Measurements from ENCODE around the gene GRID2. TPM values are rescaled to one million over a fixed set of nuclear protein-coding genes. Genes with fewer than 3 reads are reported as not detected.

GRID2 gene
- total RNA-seq, 1 donor from 2014 or later: not detected

GRCh38 chr4:93749292-93749761, 1445.6 kb downstream of the GRID2 start:
- Histone ChIP-seq H3K4me1 (no peaks in the 10 kb centered on the region), H3K9me3 (no peaks in the 10 kb centered on the region), H3K36me3 (no peaks in the 10 kb centered on the region), H3K27me3 (no peaks in the 10 kb centered on the region), H3K27ac (no peak overlapping the region), H3K4me3 (no peak overlapping the region)
- intact Hi-C loops (cut with DNase I): no loop called here
- no peak for TF ChIP-seq CTCF (IDR thresholded peaks at IDR 0.05)
- no peak for TF ChIP-seq POLR2AphosphoS5 (IDR thresholded peaks at IDR 0.05; ENCODE audit: insufficient read depth in 1 of 2, low read depth in 1 of 2)
- TF ChIP-seq POLR2A (IDR thresholded peaks at IDR 0.05): no peak
- DNase-seq (ENCODE audit: extremely low spot score in 2 of 2): no peak

GRCh38 chr4:93751411-93751810, 1447.6 kb downstream of the GRID2 start:
- Histone ChIP-seq H3K9me3 (no peaks in the 10 kb centered on the region), H3K4me1 (no peaks in the 10 kb centered on the region), H3K27me3 (no peaks in the 10 kb centered on the region), H3K36me3 (no peaks in the 10 kb centered on the region), H3K27ac (no peak overlapping the region), H3K4me3 (no peak overlapping the region)
- TF ChIP-seq CTCF (IDR thresholded peaks at IDR 0.05) (no peak), POLR2A (IDR thresholded peaks at IDR 0.05) (no peak), POLR2AphosphoS5 (IDR thresholded peaks at IDR 0.05; ENCODE audit: insufficient read depth in 1 of 2, low read depth in 1 of 2) (no peak)
- intact Hi-C loops (cut with DNase I): no loop called here
- no peak for DNase-seq (ENCODE audit: extremely low spot score in 2 of 2)

- DNase-seq (ENCODE audit: extremely low spot score in 2 of 2): no peak
- Histone ChIP-seq H3K27me3 (no peaks in the 10 kb centered on the region), H3K9me3 (no peaks in the 10 kb centered on the region), H3K4me1 (no peaks in the 10 kb centered on the region), H3K36me3 (no peaks in the 10 kb centered on the region), H3K27ac (no peak overlapping the region), H3K4me3 (no peak overlapping the region)
- intact Hi-C loops (cut with DNase I): no loop called here
- no peak for TF ChIP-seq POLR2AphosphoS5 (IDR thresholded peaks at IDR 0.05; ENCODE audit: insufficient read depth in 1 of 2, low read depth in 1 of 2)
- no peak for TF ChIP-seq POLR2A (IDR thresholded peaks at IDR 0.05)
- TF ChIP-seq CTCF (IDR thresholded peaks at IDR 0.05): no peak
These were observed 1452.3 kb downstream of the GRID2 start for GRCh38 chr4:93756101-93756500.

GRCh38 chr4:93759506-93759905, 1455.7 kb downstream of the GRID2 start:
- Histone ChIP-seq H3K27me3 (no peaks in the 10 kb centered on the region), H3K9me3 (no peaks in the 10 kb centered on the region), H3K36me3 (no peaks in the 10 kb centered on the region), H3K4me1 (no peaks in the 10 kb centered on the region), H3K4me3 (no peak overlapping the region), H3K27ac (no peak overlapping the region)
- no peak for TF ChIP-seq CTCF (IDR thresholded peaks at IDR 0.05)
- TF ChIP-seq POLR2A (IDR thresholded peaks at IDR 0.05): no peak
- TF ChIP-seq POLR2AphosphoS5 (IDR thresholded peaks at IDR 0.05; ENCODE audit: insufficient read depth in 1 of 2, low read depth in 1 of 2): no peak
- intact Hi-C loops (cut with DNase I): no loop called here
- DNase-seq (ENCODE audit: extremely low spot score in 2 of 2): no peak

GRCh38 chr4:93760284-93760683, 1456.5 kb downstream of the GRID2 start:
- H3K27ac ChIP-seq: no peak overlapping the region
- DNase-seq (ENCODE audit: extremely low spot score in 2 of 2): no peak
- H3K9me3 ChIP-seq: no peaks in the 10 kb centered on the region
- TF ChIP-seq CTCF (IDR thresholded peaks at IDR 0.05) (no peak), POLR2A (IDR thresholded peaks at IDR 0.05) (no peak), POLR2AphosphoS5 (IDR thresholded peaks at IDR 0.05; ENCODE audit: insufficient read depth in 1 of 2, low read depth in 1 of 2) (no peak)
- H3K4me1 ChIP-seq: no peaks in the 10 kb centered on the region
- H3K36me3 ChIP-seq: no peaks in the 10 kb centered on the region
- no peaks in the 10 kb centered on the region for H3K27me3 ChIP-seq
- intact Hi-C loops (cut with DNase I): no loop called here
- no peak overlapping the region for H3K4me3 ChIP-seq
